Measurements from ENCODE around the gene S100A8. TPM values are rescaled to one million over a fixed set of nuclear protein-coding genes. Genes with fewer than 3 reads are reported as not detected.

The S100A8 gene
- total RNA-seq, 1 experiment from 2014 or later, result not detected

DNA sequence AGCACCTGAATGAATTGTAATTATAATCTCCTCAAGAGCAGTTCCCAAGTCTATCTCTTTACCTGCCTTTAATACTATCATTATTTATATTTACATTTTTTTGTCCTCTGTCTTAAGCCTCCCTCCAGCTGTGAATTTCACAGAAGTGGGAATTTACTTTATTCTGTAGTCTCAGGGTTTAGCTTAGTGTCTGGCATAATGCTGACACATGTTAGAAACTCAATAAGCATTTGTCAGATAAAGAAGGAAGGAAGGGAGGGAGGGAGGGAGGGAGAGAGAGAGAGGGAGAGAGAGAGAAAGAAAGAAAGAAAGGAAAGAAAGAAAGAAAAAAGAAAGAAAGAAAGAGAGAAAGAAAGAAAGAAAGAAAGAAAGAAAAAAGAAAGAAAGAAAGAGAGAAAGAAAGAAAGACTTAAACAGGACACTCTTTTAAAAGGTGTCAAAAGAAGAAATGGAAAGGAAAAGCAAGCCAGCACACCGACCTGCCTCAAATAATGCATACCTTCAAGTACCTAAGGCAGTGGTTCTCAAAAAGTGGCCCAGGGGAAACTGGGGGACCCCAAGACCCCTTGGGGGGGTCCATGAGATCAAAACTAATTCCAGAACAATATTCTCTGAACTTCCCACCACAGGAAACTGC lies 40.4 kb downstream of the S100A8 start:
- H3K9me3 Mint-ChIP-seq (ENCODE audit: low read depth, unreplicated experiment), result no peaks in the 10 kb centered on the region
- intact Hi-C loops (cut with micrococcal nuclease; ENCODE audit: unreplicated experiment), result loop anchor here (5.0 to 10.0 kb wide), 2 partner anchors 217 to 634 kb away; partner anchors contain the start of genes RAB13 and S100A2
- TF ChIP-seq, protein P1, sequence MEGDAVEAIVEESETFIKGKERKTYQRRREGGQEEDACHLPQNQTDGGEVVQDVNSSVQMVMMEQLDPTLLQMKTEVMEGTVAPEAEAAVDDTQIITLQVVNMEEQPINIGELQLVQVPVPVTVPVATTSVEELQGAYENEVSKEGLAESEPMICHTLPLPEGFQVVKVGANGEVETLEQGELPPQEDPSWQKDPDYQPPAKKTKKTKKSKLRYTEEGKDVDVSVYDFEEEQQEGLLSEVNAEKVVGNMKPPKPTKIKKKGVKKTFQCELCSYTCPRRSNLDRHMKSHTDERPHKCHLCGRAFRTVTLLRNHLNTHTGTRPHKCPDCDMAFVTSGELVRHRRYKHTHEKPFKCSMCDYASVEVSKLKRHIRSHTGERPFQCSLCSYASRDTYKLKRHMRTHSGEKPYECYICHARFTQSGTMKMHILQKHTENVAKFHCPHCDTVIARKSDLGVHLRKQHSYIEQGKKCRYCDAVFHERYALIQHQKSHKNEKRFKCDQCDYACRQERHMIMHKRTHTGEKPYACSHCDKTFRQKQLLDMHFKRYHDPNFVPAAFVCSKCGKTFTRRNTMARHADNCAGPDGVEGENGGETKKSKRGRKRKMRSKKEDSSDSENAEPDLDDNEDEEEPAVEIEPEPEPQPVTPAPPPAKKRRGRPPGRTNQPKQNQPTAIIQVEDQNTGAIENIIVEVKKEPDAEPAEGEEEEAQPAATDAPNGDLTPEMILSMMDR (IDR thresholded peaks at IDR 0.05; ENCODE audit: unreplicated experiment), result no peak
- CTCF ChIA-PET, result interaction anchor here (0.6 to 0.7 kb wide), 2 partner anchors 195 to 282 kb away, joined by 4 to 6 read pairs; no protein-coding TSS in a partner anchor
- peaks cover 21% of the 10 kb centered on the region for H3K4me1 Mint-ChIP-seq (ENCODE audit: low read depth, unreplicated experiment)
- H3K27ac Mint-ChIP-seq (ENCODE audit: unreplicated experiment), result no peak overlapping the region
- BruUV-seq (replicated peaks), result no TSS peak
- no peaks in the 10 kb centered on the region for H3K36me3 Mint-ChIP-seq (ENCODE audit: insufficient read depth, unreplicated experiment)
- H3K27me3 Mint-ChIP-seq (ENCODE audit: unreplicated experiment), result peaks cover 71% of the 10 kb centered on the region
- no peak overlapping the region for H3K4me3 Mint-ChIP-seq (ENCODE audit: low read depth, unreplicated experiment)
- no peak for DNase-seq

DNA sequence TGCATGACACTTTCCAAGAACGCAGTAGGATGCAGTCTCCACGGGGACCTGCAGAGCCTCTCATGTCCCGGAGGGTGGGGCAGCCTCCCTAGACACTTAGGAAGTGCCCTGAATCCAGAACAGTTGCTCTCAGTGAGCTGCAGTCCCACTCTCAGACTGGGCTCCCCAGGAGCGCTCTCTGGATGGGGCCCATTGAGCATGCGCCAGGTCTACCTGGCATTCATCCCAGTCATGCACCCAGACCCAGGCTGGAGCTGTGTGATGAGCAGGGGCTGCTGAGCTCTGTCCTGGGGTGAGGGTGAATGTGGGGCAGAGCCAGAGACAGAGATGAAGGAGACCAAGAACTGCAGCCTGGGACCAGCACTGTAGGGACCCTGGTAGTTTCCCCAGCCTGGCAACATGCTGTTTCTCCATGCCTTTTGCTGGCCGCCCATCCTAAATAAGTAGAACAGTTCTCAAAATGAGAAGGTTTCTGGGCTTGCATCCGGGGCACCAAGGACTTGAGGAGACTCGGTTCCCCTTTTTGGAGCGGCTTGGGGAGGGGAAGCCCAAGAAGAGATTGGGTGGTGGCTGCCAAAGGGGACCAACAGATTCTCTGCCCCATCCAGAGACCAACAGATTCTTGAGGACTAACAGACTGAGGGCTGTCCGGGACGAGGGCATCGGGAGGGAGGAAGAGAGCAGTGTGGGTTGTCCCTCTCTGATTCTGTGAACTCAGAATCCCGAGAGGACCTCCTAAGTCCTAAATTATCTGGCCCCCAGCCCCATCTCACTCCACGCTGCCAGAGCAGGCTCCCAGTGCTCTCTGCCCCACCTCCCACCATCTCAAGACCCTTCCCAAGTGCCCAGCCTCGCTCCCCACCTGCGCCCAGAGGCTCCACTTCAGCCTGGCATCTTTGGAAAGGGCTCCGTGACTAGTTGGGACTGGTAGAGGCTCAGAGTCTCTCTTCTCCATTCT lies 41.2 kb downstream of the S100A8 start:
- TF ChIP-seq, protein P1 (IDR thresholded peaks at IDR 0.05; ENCODE audit: unreplicated experiment), result no peak
- H3K36me3 Mint-ChIP-seq (ENCODE audit: insufficient read depth, unreplicated experiment), result no peaks in the 10 kb centered on the region
- no peak overlapping the region for H3K4me3 Mint-ChIP-seq (ENCODE audit: low read depth, unreplicated experiment)
- peaks cover 27% of the 10 kb centered on the region for H3K4me1 Mint-ChIP-seq (ENCODE audit: low read depth, unreplicated experiment)
- no TSS peak for BruUV-seq (replicated peaks)
- DNase-seq, result no peak
- intact Hi-C loops (cut with micrococcal nuclease; ENCODE audit: unreplicated experiment), result loop anchor here (5.0 to 10.0 kb wide), 2 partner anchors 218 to 635 kb away; partner anchors contain the start of genes RAB13 and S100A2
- H3K9me3 Mint-ChIP-seq (ENCODE audit: low read depth, unreplicated experiment), result no peaks in the 10 kb centered on the region
- no peak overlapping the region for H3K27ac Mint-ChIP-seq (ENCODE audit: unreplicated experiment)
- peaks cover 71% of the 10 kb centered on the region for H3K27me3 Mint-ChIP-seq (ENCODE audit: unreplicated experiment)
- CTCF ChIA-PET, result interaction anchor here (0.6 to 0.7 kb wide), 2 partner anchors 194 to 283 kb away, joined by 4 to 6 read pairs; no protein-coding TSS in a partner anchor

DNA sequence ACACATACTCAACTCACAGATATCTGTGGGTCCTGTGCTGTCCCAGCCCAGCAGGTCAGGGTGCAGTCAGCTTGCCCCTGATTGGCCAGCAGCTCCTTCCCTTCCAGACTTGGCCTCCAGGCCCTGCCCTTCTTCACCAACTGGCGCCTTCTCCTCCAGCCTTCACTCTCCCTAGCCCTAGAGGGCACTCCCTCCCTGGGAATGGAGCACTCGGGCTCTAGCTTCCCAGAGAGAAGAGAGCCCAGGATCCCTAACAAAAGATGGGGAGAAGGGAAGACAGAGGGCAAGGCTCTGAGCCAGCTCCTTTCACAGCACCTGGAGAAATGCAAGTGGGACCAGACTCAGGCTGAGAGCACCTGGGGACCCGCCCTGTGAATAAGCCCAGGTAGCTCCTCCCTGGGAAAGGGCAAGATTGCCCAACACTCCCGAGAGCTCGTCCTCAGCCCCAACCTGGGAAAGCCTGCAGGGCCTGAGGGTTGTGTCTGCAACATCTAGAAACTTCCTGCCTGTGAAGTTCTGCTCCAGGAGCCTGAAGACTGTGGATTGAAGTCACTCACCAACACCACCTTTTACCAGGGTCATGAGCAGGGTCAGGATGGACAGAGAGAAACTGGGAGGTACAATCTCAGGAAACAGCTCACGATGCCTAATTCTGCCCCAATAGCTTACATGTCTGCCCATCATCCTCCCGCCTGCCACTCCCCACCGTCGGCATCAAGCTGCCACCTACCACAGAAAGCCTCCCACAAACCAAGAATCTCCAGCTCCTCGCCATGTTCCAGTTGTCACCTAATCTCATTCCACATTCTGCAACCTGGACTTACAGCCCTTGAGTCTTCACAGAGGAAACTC lies 42.1 kb downstream of the S100A8 start, which contains the start of gene PGLYRP4:
PGLYRP4 (minus strand) TSS at position 331 of the 852 bp plus-strand sequence. CDS start 909 bp downstream, outside the sequence.
- Mint-ChIP-seq H3K4me3 (ENCODE audit: low read depth, unreplicated experiment) (no peak within 1 kb of the TSS), H3K27me3 (ENCODE audit: unreplicated experiment) (peaks cover 75% of the 10 kb centered on the region), H3K4me1 (ENCODE audit: low read depth, unreplicated experiment) (peaks cover 36% of the 10 kb centered on the region), H3K27ac (ENCODE audit: unreplicated experiment) (no peak within 1 kb of the TSS), H3K36me3 (ENCODE audit: insufficient read depth, unreplicated experiment) (no peaks in the 10 kb centered on the region), H3K9me3 (ENCODE audit: low read depth, unreplicated experiment) (no peaks in the 10 kb centered on the region)
- BruUV-seq (replicated peaks), result no TSS peak
- intact Hi-C loops (cut with micrococcal nuclease; ENCODE audit: unreplicated experiment), result no loop called here
- CTCF ChIA-PET, result interaction anchor here (0.5 to 1.4 kb wide), 3 partner anchors 36 to 782 kb away, joined by 3 to 4 read pairs (median 3); no protein-coding TSS in a partner anchor
- TF ChIP-seq, protein P1 (IDR thresholded peaks at IDR 0.05; ENCODE audit: unreplicated experiment), result no peak
- no peak for DNase-seq
